ENCODE measurements around the gene IPO4. TPM values are rescaled to one million over a fixed set of nuclear protein-coding genes. Genes with fewer than 3 reads are reported as not detected.
A peak's percentile ranks its signal among the peaks of the same experiment; 100 is the strongest.

The IPO4 gene
- total RNA-seq, 1 donor from 2014 or later, result 10.5 TPM

DNA sequence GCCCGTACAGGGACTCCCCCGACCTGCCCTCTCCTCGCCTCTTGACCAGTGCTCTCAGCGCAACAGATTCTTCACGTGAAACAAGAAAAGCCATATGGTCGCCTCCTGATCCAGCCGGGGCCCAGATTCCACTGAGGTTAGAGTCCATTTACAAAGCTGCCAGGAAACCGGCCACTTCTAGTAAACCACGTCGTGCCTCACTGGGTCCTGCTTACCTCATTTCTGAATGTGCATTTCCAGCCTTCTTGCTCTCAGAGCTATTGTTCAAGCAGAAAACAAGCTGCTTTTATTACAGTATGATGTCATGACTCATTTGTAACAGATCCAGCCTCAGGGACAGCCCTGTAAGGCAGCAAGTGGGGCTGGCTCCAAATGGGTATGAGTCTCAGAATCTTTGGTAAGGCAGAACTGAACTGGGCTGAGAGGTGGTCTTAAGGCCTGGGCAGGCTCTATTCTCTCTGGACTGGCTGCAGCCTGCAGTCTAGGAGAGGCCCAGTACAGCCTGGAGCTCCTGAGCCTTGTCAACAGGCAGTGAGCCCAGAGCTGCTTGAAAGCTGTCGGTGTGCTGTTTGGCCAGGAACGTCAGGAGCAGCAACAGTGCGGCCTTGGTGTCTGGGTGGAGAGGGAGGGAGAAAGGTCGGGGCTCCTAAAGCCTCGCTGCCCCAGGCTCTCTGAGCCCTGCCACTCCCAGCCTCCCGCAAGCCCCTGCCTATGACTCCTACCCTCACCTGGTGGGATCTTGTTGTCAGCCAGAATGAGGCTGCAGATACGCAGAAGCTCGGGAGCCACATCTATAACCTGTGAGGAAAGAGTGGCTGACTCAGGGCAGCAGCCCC lies 8.4 kb downstream of the IPO4 start:
- ATAC-seq, result peak; percentile 50
- intact Hi-C loops (cut with DNase I), result no loop called here
- no peak for DNase-seq (ENCODE audit: missing footprints)

DNA sequence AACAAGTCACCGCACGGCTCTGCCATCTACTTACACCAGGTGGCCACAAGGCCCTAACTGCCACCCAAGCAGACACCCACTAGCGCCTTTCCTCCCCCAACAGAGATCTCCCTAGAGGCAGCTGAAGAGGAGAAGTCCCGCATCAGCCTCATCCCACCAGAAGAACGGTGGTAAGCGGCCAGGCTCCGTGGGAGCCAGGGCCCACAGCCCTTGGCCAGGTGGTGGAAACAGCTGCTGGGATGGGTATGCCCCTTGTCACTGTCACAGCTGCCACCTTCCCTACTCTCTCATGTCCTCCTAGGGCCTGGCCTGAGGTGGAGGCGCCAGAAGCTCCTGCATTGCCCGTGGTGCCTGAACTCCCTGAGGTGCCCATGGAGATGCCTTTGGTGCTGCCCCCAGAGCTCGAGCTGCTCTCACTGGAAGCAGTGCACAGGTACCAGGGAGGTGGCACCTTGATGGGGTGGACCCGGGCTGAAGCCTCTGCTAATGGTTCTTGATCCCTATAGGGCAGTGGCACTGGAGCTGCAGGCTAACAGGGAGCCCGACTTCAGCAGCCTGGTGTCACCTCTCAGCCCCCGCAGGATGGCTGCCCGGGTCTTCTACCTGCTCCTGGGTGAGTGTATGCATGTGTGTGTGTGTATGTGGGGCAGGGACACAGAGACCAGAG lies 9.2 kb downstream of the IPO4 start:
- ATAC-seq, result no peak

DNA sequence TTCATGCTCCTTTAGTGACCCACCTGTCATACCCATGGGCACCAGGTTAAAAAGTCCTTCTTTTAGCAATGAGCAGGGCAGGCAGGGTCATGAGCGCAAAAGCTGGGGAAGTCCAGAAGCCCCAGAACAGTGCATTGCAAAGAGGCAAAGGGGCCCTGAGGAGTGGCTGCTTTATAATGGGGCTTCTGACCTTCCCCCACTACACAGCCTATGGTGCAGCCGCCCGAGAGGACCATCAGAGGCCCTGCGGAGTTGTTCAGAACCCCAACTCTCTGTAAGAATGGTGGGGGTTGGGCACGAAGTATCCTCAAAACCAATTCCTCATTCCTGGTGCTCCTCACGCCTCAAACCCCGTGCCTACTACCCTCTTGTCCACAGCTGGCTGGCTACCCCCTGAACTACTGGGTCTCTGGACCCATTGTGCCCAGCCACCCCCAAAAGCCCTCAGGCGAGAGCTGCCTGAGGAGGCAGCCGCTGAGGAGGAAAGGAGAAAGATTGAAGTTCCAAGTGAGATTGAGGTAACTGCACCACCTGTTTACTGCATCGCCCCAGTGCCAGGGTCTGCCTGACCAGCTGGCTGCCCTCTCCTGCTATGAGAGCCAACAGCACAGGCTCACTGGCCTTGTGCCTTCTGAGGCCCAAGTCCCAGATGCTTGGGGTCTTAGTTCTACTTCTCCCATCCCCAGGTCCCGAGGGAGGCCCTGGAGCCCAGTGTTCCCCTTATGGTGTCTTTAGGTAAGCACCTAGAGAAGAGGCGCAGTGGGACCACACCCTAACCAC lies 10.0 kb downstream of the IPO4 start:
- intact Hi-C loops (cut with DNase I), result no loop called here
- ATAC-seq, result no peak
- no peak for DNase-seq (ENCODE audit: missing footprints)

More for the DNA sequence above, 9.2 kb downstream of the IPO4 start:
- no peak for DNase-seq (ENCODE audit: missing footprints)
- intact Hi-C loops (cut with DNase I), result no loop called here

DNA sequence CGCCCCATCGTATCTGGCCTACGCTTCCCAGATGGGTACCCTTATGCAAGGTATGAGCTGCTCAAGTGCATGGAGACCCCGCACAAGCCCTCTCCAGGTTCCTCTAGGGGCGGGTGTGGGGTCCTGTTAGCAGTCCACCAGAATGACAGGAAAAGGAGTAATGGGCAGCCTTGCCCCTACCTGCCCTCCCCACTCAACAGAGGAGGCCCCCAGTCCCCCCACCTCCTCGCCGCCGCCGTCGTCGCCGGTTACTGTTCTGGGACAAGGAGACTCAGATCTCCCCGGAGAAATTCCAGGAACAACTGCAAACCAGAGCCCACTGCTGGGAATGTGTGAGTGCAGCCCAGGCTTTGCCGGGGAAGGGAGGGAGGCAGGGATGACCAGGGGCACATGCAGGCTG lies 10.7 kb downstream of the IPO4 start:
- DNase-seq (ENCODE audit: missing footprints) (no peak), ATAC-seq (no peak)
- intact Hi-C loops (cut with DNase I), result no loop called here

DNA sequence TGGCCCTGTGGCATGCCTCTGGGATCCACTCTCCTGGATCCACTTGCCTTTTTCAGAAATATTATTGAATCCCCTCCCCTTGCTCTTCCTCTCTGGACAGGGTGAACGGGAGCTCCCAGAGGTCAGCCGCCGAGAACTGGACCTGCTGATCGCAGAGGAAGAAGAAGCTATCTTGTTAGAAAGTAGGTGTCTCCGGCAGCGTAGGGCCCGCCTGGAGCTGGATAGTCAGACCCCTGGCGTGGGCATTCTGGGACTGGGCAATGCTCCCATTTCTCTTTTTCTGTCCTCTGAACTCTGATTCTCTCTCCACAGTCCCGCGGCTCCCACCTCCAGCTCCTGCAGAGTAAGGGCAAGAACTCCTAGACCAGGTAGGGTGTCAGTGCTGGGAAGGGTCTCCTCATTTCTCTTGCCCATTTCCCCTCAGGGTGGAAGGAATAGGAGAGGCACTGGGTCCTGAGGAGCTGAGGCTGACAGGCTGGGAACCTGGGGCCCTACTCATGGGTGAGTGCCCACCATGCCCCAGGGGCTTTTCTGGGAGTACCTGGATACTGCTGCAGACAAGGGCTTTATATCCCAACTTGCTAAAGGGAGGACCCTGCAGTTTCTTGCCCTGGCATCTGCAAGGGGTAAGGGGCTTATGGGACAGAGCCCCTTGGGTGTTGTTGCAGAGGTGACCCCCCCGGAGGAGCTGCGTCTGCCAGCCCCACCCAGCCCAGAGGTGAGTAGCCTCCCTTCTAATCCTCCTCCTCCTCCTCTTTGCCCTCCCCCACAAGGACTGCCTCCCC lies 11.4 kb downstream of the IPO4 start:
- intact Hi-C loops (cut with DNase I), result no loop called here
- ATAC-seq (no peak), DNase-seq (ENCODE audit: missing footprints) (no peak)

DNA sequence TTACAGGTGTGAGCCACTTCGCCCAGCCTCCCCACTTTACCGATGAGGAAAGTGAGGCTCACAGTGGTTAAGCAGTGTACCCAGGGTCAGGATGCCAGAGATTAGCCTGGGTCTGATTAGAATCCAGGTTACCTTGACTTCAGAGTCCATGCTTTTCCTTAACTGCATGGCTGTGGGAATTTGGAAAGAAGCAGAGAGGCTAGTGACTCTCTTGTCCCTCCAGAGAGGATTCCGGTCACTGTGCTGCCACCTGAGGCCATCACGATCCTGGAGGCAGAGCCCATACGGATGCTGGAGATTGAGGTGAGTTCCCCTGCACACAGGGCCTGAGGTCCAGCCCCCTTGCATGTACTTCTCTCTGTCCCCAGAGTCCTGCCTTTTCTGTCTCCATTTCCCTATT lies 12.0 kb downstream of the IPO4 start:
- ATAC-seq (no peak), DNase-seq (ENCODE audit: missing footprints) (no peak)
- intact Hi-C loops (cut with DNase I), result no loop called here

DNA sequence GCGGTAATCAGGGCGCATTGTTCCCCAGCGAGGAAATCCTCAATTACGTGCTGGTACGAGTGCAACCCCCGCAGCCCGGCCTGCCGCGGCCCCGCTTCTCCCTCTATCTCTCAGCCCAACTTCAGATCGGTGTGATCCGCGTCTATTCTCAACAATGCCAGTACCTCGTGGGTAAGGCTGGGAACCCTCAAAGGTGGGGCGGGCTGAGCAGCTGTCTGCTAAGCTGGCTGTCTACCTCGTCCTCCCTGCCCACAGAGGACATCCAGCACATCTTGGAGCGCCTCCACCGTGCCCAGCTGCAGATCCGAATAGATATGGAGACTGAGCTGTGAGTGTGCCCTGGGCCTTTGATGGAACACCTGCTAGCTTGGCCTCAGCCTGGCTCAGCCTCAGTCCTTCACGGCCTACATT lies 15.7 kb downstream of the IPO4 start:
- DNase-seq (ENCODE audit: missing footprints), result no peak

DNA sequence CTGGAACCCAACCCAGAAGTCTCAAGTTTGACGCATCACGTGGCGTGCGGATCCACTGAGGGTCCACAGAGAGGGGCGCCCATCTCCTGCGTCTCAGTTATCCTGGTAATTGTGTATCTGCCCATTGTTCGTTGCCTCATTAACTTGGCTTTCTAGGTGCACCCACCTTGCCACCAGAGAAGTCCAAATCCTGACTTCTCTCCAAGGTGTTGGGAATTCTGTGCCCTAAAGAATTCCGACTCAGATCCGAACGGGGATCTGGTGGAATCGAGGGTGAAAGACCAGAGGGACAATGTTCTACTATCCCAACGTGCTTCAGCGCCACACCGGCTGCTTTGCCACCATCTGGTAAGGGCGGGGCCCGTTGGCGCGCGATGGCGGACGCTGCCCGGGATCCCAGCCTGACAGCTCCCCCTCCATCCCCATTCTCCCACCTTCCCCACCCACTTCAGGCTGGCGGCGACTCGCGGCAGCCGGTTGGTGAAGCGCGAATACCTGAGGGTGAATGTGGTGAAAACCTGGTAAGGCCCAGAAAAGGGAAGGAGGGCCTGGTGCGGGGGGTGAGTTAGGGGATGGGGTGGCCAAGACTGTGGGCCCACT lies 16.3 kb downstream of the IPO4 start:
- ATAC-seq (no peak), DNase-seq (ENCODE audit: missing footprints) (peak; percentile 60)
- intact Hi-C loops (cut with DNase I), result no loop called here

More for the DNA sequence above, 15.7 kb downstream of the IPO4 start:
- intact Hi-C loops (cut with DNase I), result no loop called here
- ATAC-seq, result no peak

DNA sequence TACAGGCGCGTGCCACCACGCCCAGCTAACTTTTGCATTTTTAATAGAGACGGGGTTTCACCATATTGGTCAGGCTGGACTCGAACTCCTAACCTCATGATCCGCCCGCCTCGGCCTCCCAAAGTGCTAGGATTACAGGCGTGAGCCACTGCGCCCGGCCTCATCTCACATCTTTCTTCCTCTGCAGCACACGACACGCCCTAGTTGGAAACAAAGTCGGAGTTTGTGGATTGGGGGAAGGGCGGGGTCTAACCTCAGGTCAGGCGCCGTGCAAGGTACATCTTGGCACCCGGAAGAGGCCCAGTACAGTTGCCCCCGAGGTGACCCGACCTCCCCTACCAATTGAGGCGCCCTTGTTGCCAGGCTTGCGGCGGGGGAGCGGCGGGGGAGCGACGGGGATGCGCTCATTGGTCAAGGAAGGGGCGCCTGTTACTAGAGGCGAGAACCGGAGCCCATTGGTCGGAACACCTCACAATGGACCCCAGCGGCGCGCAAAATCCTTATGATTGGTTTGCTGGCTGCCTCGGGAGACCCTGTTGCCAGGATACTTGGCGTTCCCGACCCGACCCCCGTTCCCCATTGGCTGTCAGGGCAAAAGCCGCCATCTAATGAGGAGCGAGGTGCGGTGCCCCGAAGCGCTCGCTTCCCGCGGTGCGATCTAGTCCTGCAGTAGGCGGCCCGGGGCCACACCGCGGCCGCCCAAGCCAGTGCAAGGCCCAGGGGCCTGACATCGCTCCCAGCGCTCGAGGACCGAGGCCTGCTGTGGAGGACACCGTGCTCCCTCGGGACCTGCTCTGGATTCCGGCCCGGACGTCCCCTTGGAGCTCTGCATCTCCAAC lies 17.0 kb downstream of the IPO4 start, which contains the start of gene REC8:
Gene REC8 (plus strand): TSS at position 659 of the 839 bp plus-strand sequence. CDS start 473 bp downstream, outside the sequence.
- DNase-seq (ENCODE audit: missing footprints) (peak; percentile 78), ATAC-seq (peak; percentile 63)
- intact Hi-C loops (cut with DNase I), result no loop called here

DNA sequence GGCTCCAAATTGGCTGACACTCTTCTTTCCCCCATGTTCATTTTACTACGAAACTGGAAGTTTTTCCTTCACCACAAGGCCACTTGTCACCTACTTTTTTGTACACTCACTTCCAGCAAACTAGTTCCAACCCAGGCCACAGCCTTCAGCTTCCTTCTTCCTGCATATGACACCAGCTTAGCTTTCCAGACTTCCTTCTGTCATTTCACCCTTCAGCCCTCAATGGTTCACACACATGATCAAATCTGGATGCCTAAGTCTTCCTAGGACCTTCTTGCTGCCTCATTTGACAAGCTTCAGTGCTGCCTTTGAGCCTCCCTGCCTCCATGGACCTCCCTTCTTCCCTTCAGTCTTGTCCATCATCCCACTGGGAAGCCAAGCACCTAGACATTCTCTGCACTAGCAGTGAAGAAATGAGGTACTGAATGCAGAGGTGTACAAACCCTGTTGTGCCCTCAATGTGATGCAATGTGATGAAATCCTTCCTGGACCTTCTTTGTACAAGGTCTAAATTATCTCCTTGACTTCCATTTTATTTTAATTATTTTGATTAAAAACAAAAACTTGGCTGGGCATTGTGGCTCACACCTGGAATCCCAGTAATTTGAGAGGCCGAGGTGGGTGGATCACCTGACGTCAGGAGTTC lies 21.0 kb downstream of the IPO4 start:
- intact Hi-C loops (cut with DNase I), result no loop called here
- ATAC-seq, result no peak
- no peak for DNase-seq (ENCODE audit: missing footprints)

DNA sequence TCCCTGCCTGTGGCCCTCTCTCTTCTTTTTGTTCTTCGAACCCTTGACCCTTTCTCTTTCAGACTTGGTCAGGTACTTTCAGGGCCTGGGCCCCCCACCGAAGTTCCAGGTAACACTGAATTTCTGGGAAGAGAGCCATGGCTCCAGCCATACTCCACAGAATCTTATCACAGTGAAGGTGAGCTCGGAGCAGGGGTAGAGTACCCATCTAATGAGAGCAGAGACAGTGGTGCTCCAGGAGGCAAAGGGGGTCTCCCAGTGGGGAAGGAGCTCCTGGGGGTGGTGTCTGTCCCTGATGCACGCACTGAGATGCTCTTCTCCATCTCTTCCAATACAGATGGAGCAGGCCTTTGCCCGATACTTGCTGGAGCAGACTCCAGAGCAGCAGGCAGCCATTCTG lies 22.8 kb downstream of the IPO4 start:
- intact Hi-C loops (cut with DNase I), result no loop called here
- ATAC-seq (no peak), DNase-seq (ENCODE audit: missing footprints) (no peak)

DNA sequence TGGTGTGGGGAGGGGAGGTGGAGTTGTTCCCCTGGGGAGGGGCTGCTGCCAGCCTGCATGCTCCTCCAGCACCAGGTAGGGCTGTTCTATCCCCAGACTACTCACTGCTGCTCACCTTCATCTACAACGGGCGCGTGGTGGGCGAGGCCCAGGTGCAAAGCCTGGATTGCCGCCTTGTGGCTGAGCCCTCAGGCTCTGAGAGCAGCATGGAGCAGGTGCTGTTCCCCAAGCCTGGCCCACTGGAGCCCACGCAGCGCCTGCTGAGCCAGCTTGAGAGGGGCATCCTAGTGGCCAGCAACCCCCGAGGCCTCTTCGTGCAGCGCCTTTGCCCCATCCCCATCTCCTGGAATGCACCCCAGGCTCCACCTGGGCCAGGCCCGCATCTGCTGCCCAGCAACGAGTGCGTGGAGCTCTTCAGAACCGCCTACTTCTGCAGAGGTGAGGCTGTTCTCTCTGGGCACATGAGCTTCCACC lies 24.1 kb downstream of the IPO4 start:
- intact Hi-C loops (cut with DNase I), result no loop called here
- ATAC-seq, result no peak
- DNase-seq (ENCODE audit: missing footprints), result no peak

DNA sequence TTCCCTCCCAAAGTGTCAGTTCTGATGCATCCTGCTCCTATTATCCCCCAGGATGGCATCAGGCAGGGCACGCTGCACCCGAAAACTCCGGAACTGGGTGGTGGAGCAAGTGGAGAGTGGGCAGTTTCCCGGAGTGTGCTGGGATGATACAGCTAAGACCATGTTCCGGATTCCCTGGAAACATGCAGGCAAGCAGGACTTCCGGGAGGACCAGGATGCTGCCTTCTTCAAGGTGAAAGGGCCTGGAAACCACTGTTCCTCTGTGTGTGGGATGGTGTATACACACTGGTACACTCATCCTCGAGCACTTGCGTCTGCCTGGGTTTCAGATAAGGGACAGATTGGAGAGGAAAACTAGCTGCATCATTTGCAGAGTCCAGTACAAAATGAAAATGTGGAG lies 26.5 kb downstream of the IPO4 start:
- ATAC-seq (no peak), DNase-seq (ENCODE audit: missing footprints) (no peak)
- intact Hi-C loops (cut with DNase I), result no loop called here

DNA sequence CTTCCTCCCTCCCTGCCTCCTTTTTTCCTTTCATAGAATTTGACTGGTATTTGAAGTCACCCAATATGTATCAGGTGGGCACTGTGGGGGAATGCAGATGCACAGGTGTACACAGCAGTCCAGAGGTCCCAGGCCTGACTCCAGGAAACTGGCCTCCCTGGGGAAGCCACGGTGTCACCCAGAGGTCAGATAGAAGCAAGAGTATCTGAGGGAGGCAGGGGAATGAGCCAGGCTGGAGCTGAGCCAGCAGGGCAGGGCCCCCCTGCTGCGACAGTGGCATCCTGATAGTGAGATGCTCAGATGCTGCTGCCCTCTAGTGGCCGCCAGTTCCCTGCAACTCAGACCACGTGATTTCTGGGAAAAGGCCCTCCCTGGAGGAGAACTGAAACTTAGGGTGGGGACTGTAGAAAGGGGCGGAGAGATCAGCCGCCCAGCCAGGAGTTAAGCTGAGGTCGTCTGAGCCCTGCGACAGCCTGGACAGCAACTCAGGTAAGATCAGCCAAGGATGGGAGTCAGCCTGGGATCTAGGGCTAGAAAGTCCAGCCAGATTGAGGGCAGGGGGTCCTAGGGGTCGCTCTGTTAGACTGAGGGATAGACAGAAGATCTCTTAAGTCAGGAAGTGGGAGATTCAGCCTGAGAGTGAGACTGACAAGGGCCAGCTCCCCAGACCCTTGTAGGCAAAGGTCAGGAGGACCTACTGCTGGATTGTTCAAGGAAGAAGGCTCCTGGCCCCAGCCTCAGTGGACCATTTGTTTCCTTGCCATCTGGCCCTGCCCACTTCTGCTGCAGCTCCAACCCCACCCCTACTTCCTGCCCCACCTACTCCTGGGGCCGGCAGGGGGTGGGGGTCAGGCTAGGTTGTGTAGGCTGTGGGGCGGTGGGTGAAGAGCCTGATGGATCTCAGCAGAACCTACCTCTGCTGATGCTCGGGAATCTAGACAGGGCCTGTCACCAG lies 27.5 kb downstream of the IPO4 start, which contains the start of gene IRF9:
Gene IRF9 (plus strand): TSS at position 416 of the 955 bp plus-strand sequence. CDS start 880 bp downstream, outside the sequence.
- DNase-seq (ENCODE audit: missing footprints) (peak; percentile 96), ATAC-seq (peak; percentile 94)
- intact Hi-C loops (cut with DNase I), result loop anchor here (1.0 kb wide), 1 partner anchor 47 kb away; the partner anchor contains the start of genes DCAF11 and NRL

DNA sequence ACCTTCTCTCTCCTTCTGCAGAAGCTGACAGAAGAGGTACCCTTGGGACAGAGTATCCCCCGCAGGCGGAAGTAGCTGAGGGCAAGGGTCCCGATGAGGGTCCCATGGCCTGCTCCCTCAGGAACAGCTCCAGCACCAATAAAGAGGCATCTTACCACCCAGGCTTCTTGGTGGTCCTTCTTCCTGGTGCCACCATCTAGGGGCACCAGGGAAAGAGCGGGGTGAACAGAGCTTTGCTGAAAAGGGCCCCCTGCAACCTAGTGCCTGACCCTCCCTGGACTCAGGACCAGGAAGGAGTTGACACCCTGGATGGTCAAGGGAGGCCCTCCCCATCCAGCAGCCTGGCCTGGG lies 28.1 kb downstream of the IPO4 start:
- no peak for DNase-seq (ENCODE audit: missing footprints)
- intact Hi-C loops (cut with DNase I), result no loop called here
- ATAC-seq, result peak; percentile 7
